GM21825 (cell line): ENCODE measurements around the gene PROSER3.

Source experiments
- ATAC-seq: cut with Tn5 transposase; IDR thresholded peaks from one replicate; pipeline ENCODE4 v1.9.1; 2021; ENCODE audit warnings: mild to moderate bottlenecking, moderate library complexity; ENCODE audit not compliant: unreplicated experiment

The PROSER3 gene

GRCh38 chr19:35757749-35758608, at the start of gene PROSER3:
PROSER3 (plus strand) TSS chr19:35758176; CDS start chr19:35758216, 40 bp downstream.
- peak; percentile 90 for ATAC-seq

DNA sequence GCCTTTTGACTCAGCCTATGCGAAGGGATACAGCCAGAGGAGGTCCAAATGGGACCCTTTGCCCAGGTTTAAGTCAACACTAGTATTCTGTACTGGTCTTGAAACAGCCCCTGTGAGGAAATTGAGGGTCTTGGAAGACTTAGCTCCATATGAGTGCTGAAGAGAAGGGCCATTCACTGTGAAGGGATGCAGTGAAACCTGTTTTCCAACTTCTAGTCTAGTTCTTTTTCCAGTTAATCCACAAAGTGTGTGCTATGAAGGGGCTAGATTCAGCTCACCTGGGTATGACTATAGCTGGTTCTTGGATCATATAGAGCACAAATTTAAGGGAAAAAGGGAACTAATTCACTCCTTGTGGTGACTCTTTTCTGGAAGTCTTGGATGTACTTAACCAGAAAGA, 49.6 kb upstream of the PROSER3 start:
- ATAC-seq = no peak

DNA sequence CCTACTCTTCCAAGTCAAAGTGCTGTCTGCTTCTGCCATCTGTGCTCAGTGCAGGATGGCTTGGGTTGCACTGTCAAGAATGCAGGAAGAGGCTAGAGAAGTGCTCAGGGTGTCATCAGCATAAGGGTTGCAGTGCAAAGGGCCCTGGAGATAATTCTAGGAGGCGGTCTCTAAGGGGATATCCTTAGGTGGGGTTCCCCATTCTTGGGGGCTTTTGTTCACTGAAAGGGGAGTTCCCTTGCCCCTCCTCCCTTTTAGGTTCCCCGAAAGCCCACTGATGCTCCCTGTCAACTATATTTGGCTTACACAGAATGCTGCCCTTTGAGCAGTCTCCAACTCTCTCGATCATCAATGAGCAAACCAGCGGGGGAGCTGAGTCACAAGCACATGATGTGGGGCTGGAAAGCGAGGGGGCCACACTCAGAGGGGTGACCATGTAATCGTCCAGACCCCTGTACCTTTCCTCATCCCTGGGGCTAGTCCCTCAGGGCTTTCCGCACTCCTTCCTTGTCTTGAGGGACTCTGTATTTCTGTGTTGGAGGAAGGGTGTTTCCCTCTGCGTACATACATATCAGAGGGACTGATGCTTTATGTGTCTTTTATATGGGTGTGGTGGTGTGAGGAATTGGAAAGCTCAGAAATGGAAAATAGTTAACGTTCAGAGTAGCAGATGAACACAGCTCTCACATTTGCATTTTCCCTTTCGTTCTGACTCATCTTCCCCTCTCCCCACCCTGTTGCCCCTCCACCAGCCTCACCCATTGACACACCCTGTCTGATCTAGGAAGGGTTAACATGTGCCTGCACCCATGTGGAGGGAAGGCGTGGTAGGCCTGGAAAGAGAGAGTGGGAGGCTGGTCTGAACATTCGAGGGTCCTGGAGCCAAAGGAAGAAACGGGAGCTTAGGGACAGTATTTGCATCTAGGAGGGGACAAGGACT, 46.9 kb upstream of the PROSER3 start:
- no peak for ATAC-seq

- ATAC-seq = no peak
Measured at GRCh38 chr19:35712567-35713505, 45.1 kb upstream of the PROSER3 start.

GRCh38 chr19:35713506-35713850, 44.5 kb upstream of the PROSER3 start:
- no peak for ATAC-seq

- no peak for ATAC-seq
Measured at GRCh38 chr19:35713904-35714495, 44.0 kb upstream of the PROSER3 start.

DNA sequence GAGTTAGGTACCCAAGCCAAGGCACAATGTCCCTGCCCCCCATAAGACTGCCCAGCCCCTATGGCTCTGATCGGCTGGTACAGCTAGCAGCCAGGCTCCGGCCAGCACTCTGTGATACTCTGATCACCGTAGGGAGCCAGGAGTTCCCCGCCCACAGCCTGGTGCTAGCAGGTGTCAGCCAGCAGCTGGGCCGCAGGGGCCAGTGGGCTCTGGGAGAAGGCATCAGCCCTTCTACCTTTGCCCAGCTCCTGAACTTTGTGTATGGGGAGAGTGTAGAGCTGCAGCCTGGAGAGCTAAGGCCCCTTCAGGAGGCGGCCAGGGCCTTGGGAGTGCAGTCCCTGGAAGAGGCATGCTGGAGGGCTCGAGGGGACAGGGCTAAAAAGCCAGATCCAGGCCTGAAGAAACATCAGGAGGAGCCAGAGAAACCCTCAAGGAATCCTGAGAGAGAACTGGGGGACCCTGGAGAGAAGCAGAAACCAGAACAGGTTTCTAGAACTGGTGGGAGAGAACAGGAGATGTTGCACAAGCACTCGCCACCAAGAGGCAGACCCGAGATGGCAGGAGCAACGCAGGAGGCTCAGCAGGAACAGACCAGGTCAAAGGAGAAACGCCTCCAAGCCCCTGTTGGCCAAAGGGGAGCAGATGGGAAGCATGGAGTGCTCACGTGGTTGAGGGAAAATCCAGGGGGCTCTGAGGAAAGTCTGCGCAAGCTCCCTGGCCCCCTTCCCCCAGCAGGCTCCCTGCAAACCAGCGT, 43.2 kb upstream of the PROSER3 start:
- no peak for ATAC-seq

GRCh38 chr19:35715355-35715809, 42.6 kb upstream of the PROSER3 start:
- no peak for ATAC-seq

- ATAC-seq = no peak
Measured at GRCh38 chr19:35715981-35716800, 41.8 kb upstream of the PROSER3 start.

DNA sequence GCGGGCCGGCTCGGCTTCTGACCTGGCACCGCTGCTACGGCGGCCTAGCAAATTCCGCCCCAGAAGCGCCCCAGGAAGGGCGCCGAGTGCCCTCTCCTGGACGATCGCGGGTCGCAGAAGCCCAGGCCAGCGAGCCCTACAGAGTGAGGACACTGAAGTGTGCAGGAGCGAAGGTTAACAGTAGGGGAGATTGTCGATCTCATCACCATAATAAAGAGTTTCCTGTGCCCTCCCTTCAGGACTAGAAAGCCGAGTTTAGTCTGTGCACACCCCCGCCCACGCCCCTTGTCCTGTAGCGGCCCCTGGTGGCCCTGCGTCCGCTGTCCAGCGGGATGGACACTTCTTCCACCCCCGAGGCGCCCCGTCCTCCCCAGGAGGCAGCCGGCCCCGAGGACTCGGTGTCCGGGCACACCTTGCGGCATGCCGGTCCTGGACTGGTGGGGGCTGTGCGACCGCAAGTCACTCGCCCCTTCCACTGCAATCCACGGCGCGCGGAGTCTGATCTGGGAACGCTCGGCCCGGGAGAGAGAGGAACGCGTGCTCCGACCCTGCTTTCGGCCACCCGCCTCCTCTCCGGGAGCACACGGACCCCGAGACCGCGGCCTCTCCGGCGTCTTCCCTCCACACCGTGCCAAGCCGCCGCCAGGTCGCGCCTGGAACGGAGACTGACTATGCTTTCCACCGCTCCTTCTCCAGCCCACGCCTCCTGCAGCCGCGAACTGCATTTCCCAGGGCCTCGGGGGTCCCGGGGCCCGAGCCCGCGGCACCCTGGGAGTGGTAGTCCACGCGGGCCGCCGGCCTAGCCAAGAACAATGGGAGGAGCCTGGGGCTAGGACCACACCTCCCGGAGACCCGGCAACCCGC, 40.9 kb upstream of the PROSER3 start:
- peak; percentile 48 for ATAC-seq

GRCh38 chr19:35717665-35718344, 40.2 kb upstream of the PROSER3 start, which contains the start of gene KMT2B:
KMT2B (plus strand) TSS chr19:35718003; CDS start chr19:35718019, 16 bp downstream.
- ATAC-seq = no peak

DNA sequence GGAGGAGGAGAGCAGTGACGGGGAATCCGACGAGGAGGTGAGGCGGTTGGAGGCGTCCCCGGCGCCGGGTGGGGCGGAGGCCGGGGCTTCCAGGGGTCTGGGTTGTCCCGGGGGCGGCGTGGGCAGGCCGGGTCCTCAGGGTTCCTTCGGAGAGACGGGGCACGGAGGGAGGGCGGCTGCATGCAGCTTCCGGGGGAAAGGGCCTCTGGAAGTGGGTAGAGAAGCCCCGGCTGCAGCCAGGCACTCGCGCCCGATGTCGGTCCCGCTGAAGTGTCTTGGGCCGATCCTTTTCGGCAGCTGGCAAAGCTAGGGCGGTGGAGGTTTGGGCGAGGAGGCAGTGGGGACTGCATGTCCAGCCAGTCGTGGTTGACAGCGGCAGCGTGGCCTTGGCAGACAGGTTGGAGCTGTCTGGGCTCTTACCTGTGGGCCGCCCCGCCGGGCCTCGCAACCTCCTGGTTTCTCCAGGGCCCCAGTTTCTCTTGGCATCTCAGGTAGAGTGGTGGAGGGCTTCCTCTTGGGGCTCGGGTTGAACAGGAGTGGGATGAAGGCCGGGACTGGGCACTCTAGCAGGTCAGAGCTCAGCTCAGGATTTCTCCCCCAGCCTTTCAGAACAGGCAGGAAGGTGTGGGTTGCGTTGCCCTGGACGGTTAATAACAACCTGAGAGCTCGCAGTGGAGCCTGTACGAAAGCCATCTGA, 39.5 kb upstream of the PROSER3 start:
- ATAC-seq = peak; percentile 4

- ATAC-seq = no peak
Measured at GRCh38 chr19:35719402-35720162, 38.4 kb upstream of the PROSER3 start.

- no peak for ATAC-seq
Measured at GRCh38 chr19:35720163-35720524, 37.8 kb upstream of the PROSER3 start.

- no peak for ATAC-seq
Measured at GRCh38 chr19:35720648-35721047, 37.3 kb upstream of the PROSER3 start.

GRCh38 chr19:35721374-35721773, 36.6 kb upstream of the PROSER3 start:
- ATAC-seq = no peak
